Naive thymus-derived CD4-positive, alpha-beta T cell (primary cell): ENCODE data around the gene PKHD1. TPM values are rescaled to one million over a fixed set of nuclear protein-coding genes. Genes with fewer than 3 reads are reported as not detected.

Experiments used
- ATAC-seq: fragments of 150-1000 bp; cut with Tn5 transposase; 2 replicates; pipeline ENCODE4 v1.10.0; 2021; ENCODE audit warnings: mild to moderate bottlenecking, moderate library complexity
- CTCF ChIA-PET: fragments of 350-600 bp; sonication (Branson Sonifier 250); formaldehyde crosslinking; loops from one replicate; lab custom pipeline; 2021; ENCODE audit warnings: antibody characterized with exemption; lab: Charles Lee
- POLR2A ChIA-PET: fragments of 350-600 bp; sonication (Branson Sonifier 250); formaldehyde crosslinking; loops from one replicate; lab custom pipeline; 2021; ENCODE audit warnings: antibody characterized with exemption, inconsistent platforms; lab: Charles Lee
- DNase-seq, 9 donors: peaks; one replicate each; pipeline versions ENCODE4 v3.0.0 to v3.0.0-alpha.2; 2020 to 2022; ENCODE audit warnings: mixed read lengths in 1 of 9
- H3K27ac ChIP-seq: one replicate; pipeline ENCODE4 v1.7.0; 2013; ENCODE audit warnings: mild to moderate bottlenecking, low read depth, low read length, moderate library complexity
- H3K27me3 ChIP-seq, 2 donors: one replicate each; pipeline ENCODE4 v1.7.0; 2013; ENCODE audit warnings: low read length in 2 of 2, mild to moderate bottlenecking in 2 of 2, moderate library complexity in 2 of 2; ENCODE audit not compliant: control insufficient read depth in 2 of 2, insufficient read depth in 2 of 2
- H3K36me3 ChIP-seq, 3 experiments: 1 replicate in 2 of 3; 2 replicates in 1 of 3; pipeline ENCODE4 v1.7.0; 2013; ENCODE audit warnings: low read length in 3 of 3, mild to moderate bottlenecking in 3 of 3, moderate library complexity in 1 of 3; ENCODE audit not compliant: insufficient read depth in 3 of 3, control insufficient read depth in 2 of 3
- H3K4me1 ChIP-seq, 2 donors: one replicate each; pipeline ENCODE4 v1.7.0; 2013; ENCODE audit warnings: low read length in 2 of 2, mild to moderate bottlenecking in 2 of 2, moderate library complexity in 1 of 2; ENCODE audit not compliant: control insufficient read depth in 2 of 2, insufficient read depth in 2 of 2
- H3K4me3 ChIP-seq: 2 replicates; pipeline ENCODE4 v1.7.0; 2013; ENCODE audit warnings: mild to moderate bottlenecking, low read length
- H3K9me3 ChIP-seq, 3 experiments: 1 replicate in 2 of 3; 2 replicates in 1 of 3; pipeline ENCODE4 v1.7.0; 2013; ENCODE audit warnings: low read length in 3 of 3; ENCODE audit not compliant: control insufficient read depth in 2 of 3
- H3K27ac Mint-ChIP-seq, 9 donors: one replicate each; pipeline ENCODE4 v1.8.0; 2020 to 2022; ENCODE audit warnings: mixed read lengths in 9 of 9, mild to moderate bottlenecking in 8 of 9, moderate library complexity in 5 of 9, inconsistent platforms in 2 of 9
- H3K27me3 Mint-ChIP-seq, 5 donors: one replicate each; pipeline ENCODE4 v1.8.0; 2021 to 2022; ENCODE audit warnings: mixed read lengths in 5 of 5, mild to moderate bottlenecking in 1 of 5
- H3K36me3 Mint-ChIP-seq, 5 donors: one replicate each; pipeline ENCODE4 v1.8.0; 2020 to 2022; ENCODE audit warnings: mixed read lengths in 5 of 5, mild to moderate bottlenecking in 3 of 5, inconsistent platforms in 1 of 5
- H3K4me1 Mint-ChIP-seq, 7 donors: one replicate each; pipeline ENCODE4 v1.8.0; 2020 to 2022; ENCODE audit warnings: mixed read lengths in 7 of 7, mild to moderate bottlenecking in 3 of 7, inconsistent platforms in 1 of 7
- H3K4me3 Mint-ChIP-seq, 10 donors: one replicate each; pipeline ENCODE4 v1.8.0; 2020 to 2022; ENCODE audit warnings: mild to moderate bottlenecking in 10 of 10, mixed read lengths in 10 of 10, moderate library complexity in 6 of 10, inconsistent platforms in 2 of 10
- H3K9me3 Mint-ChIP-seq, 11 donors: one replicate each; pipeline ENCODE4 v1.8.0; 2020 to 2022; ENCODE audit warnings: mixed read lengths in 11 of 11, mild to moderate bottlenecking in 4 of 11, inconsistent platforms in 1 of 11, moderate library complexity in 1 of 11
- intact Hi-C, 2 donors: fragments of 100-400 bp; cut with micrococcal nuclease; formaldehyde crosslinking; loops; one replicate each; pipeline ENCODE4 v1.15.1; 2023
- polyA plus RNA-seq, 2 donors: library from polyadenylated mRNA; unstranded; fragments of 300-500 nt; fragmentation: Illumina TruSeq; gene quantifications; one replicate each; pipeline ENCODE4 v1.2.3, GENCODE V29; 2021
- total RNA-seq, 6 experiments: library from RNA in 5 of 6; stranded (reverse) in 5 of 6; gene quantifications; 1 replicate in 5 of 6; 2 replicates in 1 of 6; pipeline ENCODE4 v1.2.3 and lab custom pipeline; 2021 to 2026

Gene PKHD1
- total and polyA plus RNA-seq, 7 experiments from 2014 or later: not detected

- H3K9me3 ChIP-seq: no peaks in the 10 kb centered on the region
- H3K4me1 ChIP-seq: no peaks in the 10 kb centered on the region
- POLR2A ChIA-PET: no interaction called here
- no peaks in the 10 kb centered on the region for H3K4me1 Mint-ChIP-seq
- intact Hi-C loops: no loop called here
- H3K36me3 Mint-ChIP-seq: no peaks in the 10 kb centered on the region
- H3K27ac ChIP-seq: no peak overlapping the region
- no peaks in the 10 kb centered on the region for H3K36me3 ChIP-seq
- no peak overlapping the region for H3K4me3 Mint-ChIP-seq
- peaks cover 0 to 1% (median 0%) of the 10 kb centered on the region in 11 donors for H3K9me3 Mint-ChIP-seq
- no peak overlapping the region for H3K27ac Mint-ChIP-seq
- no peaks in the 10 kb centered on the region for H3K27me3 ChIP-seq
- CTCF ChIA-PET: interaction anchor here (0.7 kb wide), 1 partner anchor 76 kb away, joined by 3 read pairs; no protein-coding TSS in a partner anchor
- no peak overlapping the region for H3K4me3 ChIP-seq
- peaks cover 0 to 13% (median 5%) of the 10 kb centered on the region in 5 donors for H3K27me3 Mint-ChIP-seq
- DNase-seq: no peak
- no peak for ATAC-seq
Observed at GRCh38 chr6:51824940-51825339, 262.5 kb downstream of the PKHD1 start.

GRCh38 chr6:51820555-51820954, 266.9 kb downstream of the PKHD1 start:
- Histone ChIP-seq H3K4me3 (no peak overlapping the region), H3K36me3 (no peaks in the 10 kb centered on the region), H3K4me1 (no peaks in the 10 kb centered on the region), H3K9me3 (no peaks in the 10 kb centered on the region), H3K27ac (no peak overlapping the region), H3K27me3 (peaks cover 0 to under 1% of the 10 kb centered on the region in 2 donors)
- ChIA-PET POLR2A (no interaction called here), CTCF (no interaction called here)
- Mint-ChIP-seq H3K4me3 (no peak overlapping the region), H3K27ac (no peak overlapping the region), H3K9me3 (peaks cover 0 to 4% (median 0%) of the 10 kb centered on the region in 11 donors), H3K36me3 (no peaks in the 10 kb centered on the region), H3K27me3 (peaks cover 0 to 13% (median 5%) of the 10 kb centered on the region in 5 donors), H3K4me1 (no peaks in the 10 kb centered on the region)
- DNase-seq: no peak
- intact Hi-C loops: no loop called here
- no peak for ATAC-seq

- no peak overlapping the region for H3K4me3 ChIP-seq
- no peaks in the 10 kb centered on the region for H3K4me1 Mint-ChIP-seq
- H3K4me1 ChIP-seq: no peaks in the 10 kb centered on the region
- H3K9me3 ChIP-seq: no peaks in the 10 kb centered on the region
- H3K27me3 Mint-ChIP-seq: peaks cover 0 to 13% (median 5%) of the 10 kb centered on the region in 5 donors
- H3K27ac Mint-ChIP-seq: no peak overlapping the region
- peaks cover 0 to 4% of the 10 kb centered on the region in 2 donors for H3K27me3 ChIP-seq
- no peaks in the 10 kb centered on the region for H3K36me3 ChIP-seq
- ATAC-seq (no peak), DNase-seq (no peak)
- intact Hi-C loops: no loop called here
- H3K9me3 Mint-ChIP-seq: peaks cover 0 to 4% (median 0%) of the 10 kb centered on the region in 11 donors
- CTCF ChIA-PET: no interaction called here
- POLR2A ChIA-PET: no interaction called here
- H3K27ac ChIP-seq: no peak overlapping the region
- H3K4me3 Mint-ChIP-seq: no peak overlapping the region
- no peaks in the 10 kb centered on the region for H3K36me3 Mint-ChIP-seq
Observed at GRCh38 chr6:51818520-51819022, 268.8 kb downstream of the PKHD1 start.

GRCh38 chr6:51817832-51818231, 269.6 kb downstream of the PKHD1 start:
- Mint-ChIP-seq H3K4me1 (no peaks in the 10 kb centered on the region), H3K36me3 (no peaks in the 10 kb centered on the region), H3K27me3 (peaks cover 0 to 13% (median 5%) of the 10 kb centered on the region in 5 donors), H3K9me3 (peaks cover 0 to 4% (median 0%) of the 10 kb centered on the region in 11 donors), H3K27ac (no peak overlapping the region), H3K4me3 (no peak overlapping the region)
- Histone ChIP-seq H3K27ac (no peak overlapping the region), H3K27me3 (peaks cover 0 to 4% of the 10 kb centered on the region in 2 donors), H3K9me3 (no peaks in the 10 kb centered on the region), H3K4me1 (no peaks in the 10 kb centered on the region), H3K36me3 (no peaks in the 10 kb centered on the region), H3K4me3 (no peak overlapping the region)
- POLR2A ChIA-PET: no interaction called here
- intact Hi-C loops: no loop called here
- DNase-seq (no peak), ATAC-seq (no peak)
- CTCF ChIA-PET: no interaction called here

- Mint-ChIP-seq H3K27me3 (peaks cover 0 to 5% (median 0%) of the 10 kb centered on the region in 5 donors), H3K9me3 (peaks cover 0 to 7% (median 2%) of the 10 kb centered on the region in 11 donors), H3K4me1 (no peaks in the 10 kb centered on the region), H3K4me3 (no peak overlapping the region), H3K27ac (no peak overlapping the region), H3K36me3 (no peaks in the 10 kb centered on the region)
- no peak for DNase-seq
- CTCF ChIA-PET: no interaction called here
- intact Hi-C loops: no loop called here
- H3K27me3 ChIP-seq: peaks cover 0 to 4% of the 10 kb centered on the region in 2 donors
- POLR2A ChIA-PET: no interaction called here
- H3K36me3 ChIP-seq: no peaks in the 10 kb centered on the region
- no peak overlapping the region for H3K27ac ChIP-seq
- no peak overlapping the region for H3K4me3 ChIP-seq
- no peaks in the 10 kb centered on the region for H3K9me3 ChIP-seq
- H3K4me1 ChIP-seq: no peaks in the 10 kb centered on the region
- no peak for ATAC-seq
Observed at GRCh38 chr6:51814418-51814817, 273.0 kb downstream of the PKHD1 start.

- intact Hi-C loops: no loop called here
- CTCF ChIA-PET: no interaction called here
- no peaks in the 10 kb centered on the region for H3K4me1 ChIP-seq
- POLR2A ChIA-PET: no interaction called here
- no peaks in the 10 kb centered on the region for H3K36me3 ChIP-seq
- Mint-ChIP-seq H3K27me3 (peaks cover 0 to 5% (median 0%) of the 10 kb centered on the region in 5 donors), H3K27ac (no peak overlapping the region), H3K9me3 (peaks cover 0 to 7% (median 2%) of the 10 kb centered on the region in 11 donors), H3K4me1 (no peaks in the 10 kb centered on the region), H3K36me3 (no peaks in the 10 kb centered on the region), H3K4me3 (no peak overlapping the region)
- no peaks in the 10 kb centered on the region for H3K9me3 ChIP-seq
- H3K4me3 ChIP-seq: no peak overlapping the region
- H3K27ac ChIP-seq: no peak overlapping the region
- H3K27me3 ChIP-seq: peaks cover 0 to 4% of the 10 kb centered on the region in 2 donors
- ATAC-seq: no peak
- no peak for DNase-seq
Observed at GRCh38 chr6:51813904-51814303, 273.5 kb downstream of the PKHD1 start.

- H3K27ac Mint-ChIP-seq: no peak overlapping the region
- intact Hi-C loops: no loop called here
- ChIA-PET CTCF (no interaction called here), POLR2A (no interaction called here)
- H3K4me1 Mint-ChIP-seq: no peaks in the 10 kb centered on the region
- Histone ChIP-seq H3K9me3 (no peaks in the 10 kb centered on the region), H3K4me3 (no peak overlapping the region), H3K36me3 (no peaks in the 10 kb centered on the region), H3K27ac (no peak overlapping the region), H3K27me3 (peaks cover 0 to 4% of the 10 kb centered on the region in 2 donors), H3K4me1 (no peaks in the 10 kb centered on the region)
- ATAC-seq (no peak), DNase-seq (no peak)
- no peak overlapping the region for H3K4me3 Mint-ChIP-seq
- no peaks in the 10 kb centered on the region for H3K36me3 Mint-ChIP-seq
- H3K27me3 Mint-ChIP-seq: peaks cover 0 to 5% (median 0%) of the 10 kb centered on the region in 5 donors
- peaks cover 0 to 7% (median 0%) of the 10 kb centered on the region in 11 donors for H3K9me3 Mint-ChIP-seq
Observed at GRCh38 chr6:51812231-51812630, 275.2 kb downstream of the PKHD1 start.
